ENCODE data around the gene MFSD8. TPM values are rescaled to one million over a fixed set of nuclear protein-coding genes. Genes with fewer than 3 reads are reported as not detected.
"Not testable (repeated sequence)": the region's sequence is repeated elsewhere in the genome, so short reads cannot be mapped to it uniquely, and the experiment has no call there.

MFSD8 gene
- total RNA-seq, 1 donor from 2014 or later, result 10.3 TPM

DNA sequence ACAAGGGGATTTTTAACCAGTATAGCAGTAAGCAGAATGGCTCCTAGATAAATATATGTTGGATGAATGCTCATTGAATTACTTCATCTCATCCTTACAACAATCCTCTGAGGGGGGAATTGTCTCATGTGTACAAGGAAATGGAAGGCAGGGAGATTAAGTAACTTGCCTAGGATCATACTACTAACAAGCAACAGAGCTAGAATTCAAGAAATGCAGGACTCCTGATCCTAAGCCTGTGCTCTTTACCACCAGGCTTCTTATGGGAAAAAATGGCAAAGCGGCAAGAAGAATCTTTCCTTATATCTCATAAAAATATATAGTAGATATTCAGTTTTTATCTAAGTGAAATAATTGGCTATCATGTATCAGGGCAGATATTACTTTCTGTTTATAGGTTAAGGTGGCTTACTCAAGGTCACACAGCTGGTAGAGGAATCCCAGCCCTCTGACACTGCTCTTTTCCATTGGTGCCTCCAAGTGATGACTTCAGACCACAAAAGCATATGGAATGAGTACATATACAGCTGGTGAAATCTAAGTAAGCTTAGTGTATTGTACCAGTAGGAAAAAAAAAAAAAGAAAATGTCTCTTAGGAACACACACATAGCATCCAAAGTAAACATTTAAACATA is 2.3 kb upstream of the MFSD8 start:
- no peak for DNase-seq (ENCODE audit: low read depth)
- no peak for TF ChIP-seq CTCF (conservative IDR thresholded peaks at IDR 0.05; ENCODE audit: low read depth, low read length)

DNA sequence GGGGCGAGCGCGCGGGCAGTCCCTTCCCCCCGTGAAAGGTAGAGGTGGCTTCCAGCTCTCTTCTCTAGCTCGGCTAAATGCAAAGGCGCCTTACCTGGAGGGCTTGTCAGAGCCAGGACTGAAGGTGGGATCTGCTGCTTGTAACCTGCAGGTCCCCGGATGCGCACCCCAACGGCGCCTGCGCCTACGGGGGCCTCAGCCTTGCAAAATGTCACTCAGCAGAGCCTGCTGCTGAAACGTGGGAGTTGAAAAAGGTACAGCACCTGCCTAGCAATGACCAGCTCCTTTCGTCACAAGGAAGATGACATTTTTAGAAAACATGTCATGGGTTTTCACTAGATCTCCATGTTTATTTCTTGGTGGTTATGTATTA is 816 bp upstream of the MFSD8 start:
- peak overlapping the region; percentile 95 for H3K4me3 ChIP-seq (ENCODE audit: low read depth, low read length)
- no peak for TF ChIP-seq CTCF (conservative IDR thresholded peaks at IDR 0.05; ENCODE audit: low read depth, low read length)
- peak; percentile 15 for DNase-seq (ENCODE audit: low read depth)

More for the DNA sequence above, 2.3 kb upstream of the MFSD8 start:
- H3K4me3 ChIP-seq (ENCODE audit: low read depth, low read length), result no peak overlapping the region

- H3K4me3 ChIP-seq (ENCODE audit: low read depth, low read length), result peak overlapping the region; percentile 95
- not testable (repeated sequence) for DNase-seq (ENCODE audit: low read depth)
Observed at GRCh38 chr4:127964426-127965061, 429 bp downstream of the MFSD8 start.

- H3K4me3 ChIP-seq (ENCODE audit: low read depth, low read length), result peak overlapping the region; percentile 95
- DNase-seq (ENCODE audit: low read depth), result not testable (repeated sequence)
Observed at GRCh38 chr4:127963633-127964398, 1.2 kb downstream of the MFSD8 start.

DNA sequence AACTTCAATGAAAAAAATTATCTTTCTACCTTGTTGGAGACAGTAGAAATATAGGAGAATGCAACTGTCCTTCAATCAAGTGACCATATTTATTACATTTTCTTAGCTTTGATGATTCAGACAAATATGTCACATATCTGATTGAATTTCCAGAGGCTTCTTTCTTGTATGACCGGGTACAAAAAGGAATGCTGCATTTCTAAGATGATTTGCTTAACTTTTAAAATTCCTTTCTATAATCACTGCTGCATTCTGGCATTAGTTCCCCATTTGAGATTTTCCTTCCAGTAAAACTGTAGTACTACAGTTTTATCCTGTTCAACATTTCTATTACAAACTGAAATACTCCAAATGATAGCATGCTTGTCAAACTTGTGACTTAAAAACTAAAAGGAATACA is 5.2 kb downstream of the MFSD8 start:
- TF ChIP-seq CTCF (conservative IDR thresholded peaks at IDR 0.05; ENCODE audit: low read depth, low read length), result no peak

GRCh38 chr4:127957105-127957504 is 7.9 kb downstream of the MFSD8 start:
- no peak for TF ChIP-seq CTCF (conservative IDR thresholded peaks at IDR 0.05; ENCODE audit: low read depth, low read length)
- no peak for DNase-seq (ENCODE audit: low read depth)
- H3K4me3 ChIP-seq (ENCODE audit: low read depth, low read length), result no peak overlapping the region

More for the DNA sequence above, 5.2 kb downstream of the MFSD8 start:
- no peak for DNase-seq (ENCODE audit: low read depth)
- H3K4me3 ChIP-seq (ENCODE audit: low read depth, low read length), result no peak overlapping the region

GRCh38 chr4:127936974-127937373 is 28.0 kb downstream of the MFSD8 start:
- H3K4me3 ChIP-seq (ENCODE audit: low read depth, low read length), result no peak overlapping the region
- no peak for DNase-seq (ENCODE audit: low read depth)
- TF ChIP-seq CTCF (conservative IDR thresholded peaks at IDR 0.05; ENCODE audit: low read depth, low read length), result no peak

- not testable (repeated sequence) for H3K4me3 ChIP-seq (ENCODE audit: low read depth, low read length); DNase-seq (ENCODE audit: low read depth)
Observed at GRCh38 chr4:127931836-127932235, 33.1 kb downstream of the MFSD8 start.
